ENCODE measurements around the gene VWA5B1.

VWA5B1 gene

GRCh38 chr1:20301463-20302107 is 10.9 kb downstream of the VWA5B1 start:
- DNase-seq (ENCODE audit: extremely low read depth, insufficient read length): no peak
- no peak for TF ChIP-seq CTCF (IDR thresholded peaks at IDR 0.05; ENCODE audit: insufficient read depth, low read length, poor library complexity, severe bottlenecking)
- H3K36me3 ChIP-seq (ENCODE audit: control insufficient read depth, insufficient read depth, low read length): no peaks in the 10 kb centered on the region
- H3K4me3 ChIP-seq (replicated peaks; ENCODE audit: low read depth, low read length): no peak overlapping the region
- H3K27me3 ChIP-seq (replicated peaks; ENCODE audit: control insufficient read depth, insufficient read depth, low read length): no peaks in the 10 kb centered on the region; the same call in none of the 2 replicates

GRCh38 chr1:20302108-20302471 is 11.4 kb downstream of the VWA5B1 start:
- no peak for TF ChIP-seq CTCF (IDR thresholded peaks at IDR 0.05; ENCODE audit: insufficient read depth, low read length, poor library complexity, severe bottlenecking)
- no peaks in the 10 kb centered on the region for H3K36me3 ChIP-seq (ENCODE audit: control insufficient read depth, insufficient read depth, low read length)
- DNase-seq (ENCODE audit: extremely low read depth, insufficient read length): no peak
- no peak overlapping the region for H3K4me3 ChIP-seq (replicated peaks; ENCODE audit: low read depth, low read length)
- H3K27me3 ChIP-seq (replicated peaks; ENCODE audit: control insufficient read depth, insufficient read depth, low read length): no peaks in the 10 kb centered on the region; the same call in none of the 2 replicates

- no peak for DNase-seq (ENCODE audit: extremely low read depth, insufficient read length)
- H3K4me3 ChIP-seq (replicated peaks; ENCODE audit: low read depth, low read length): no peak overlapping the region
- no peaks in the 10 kb centered on the region for H3K36me3 ChIP-seq (ENCODE audit: control insufficient read depth, insufficient read depth, low read length)
- H3K27me3 ChIP-seq (replicated peaks; ENCODE audit: control insufficient read depth, insufficient read depth, low read length): no peaks in the 10 kb centered on the region; the same call in none of the 2 replicates
- TF ChIP-seq CTCF (IDR thresholded peaks at IDR 0.05; ENCODE audit: insufficient read depth, low read length, poor library complexity, severe bottlenecking): no peak
Observed at GRCh38 chr1:20307026-20307425, 16.4 kb downstream of the VWA5B1 start.

GRCh38 chr1:20308569-20308968 is 17.9 kb downstream of the VWA5B1 start:
- DNase-seq (ENCODE audit: extremely low read depth, insufficient read length): no peak
- TF ChIP-seq CTCF (IDR thresholded peaks at IDR 0.05; ENCODE audit: insufficient read depth, low read length, poor library complexity, severe bottlenecking): no peak

GRCh38 chr1:20311289-20311688 is 20.6 kb downstream of the VWA5B1 start:
- TF ChIP-seq CTCF (IDR thresholded peaks at IDR 0.05; ENCODE audit: insufficient read depth, low read length, poor library complexity, severe bottlenecking): no peak
- Histone ChIP-seq H3K27me3 (replicated peaks; ENCODE audit: control insufficient read depth, insufficient read depth, low read length) (no peaks in the 10 kb centered on the region; the same call in 1 of the 2 replicates), H3K36me3 (ENCODE audit: control insufficient read depth, insufficient read depth, low read length) (no peaks in the 10 kb centered on the region), H3K4me3 (replicated peaks; ENCODE audit: low read depth, low read length) (no peak overlapping the region)
- no peak for DNase-seq (ENCODE audit: extremely low read depth, insufficient read length)

More at GRCh38 chr1:20308569-20308968, 17.9 kb downstream of the VWA5B1 start:
- H3K27me3 ChIP-seq (replicated peaks; ENCODE audit: control insufficient read depth, insufficient read depth, low read length): no peaks in the 10 kb centered on the region; the same call in none of the 2 replicates
- H3K4me3 ChIP-seq (replicated peaks; ENCODE audit: low read depth, low read length): no peak overlapping the region
- H3K36me3 ChIP-seq (ENCODE audit: control insufficient read depth, insufficient read depth, low read length): no peaks in the 10 kb centered on the region

All from GM06990 (cell line).